ENCODE data around the gene RPTOR.
"Not testable (repeated sequence)": the region's sequence is repeated elsewhere in the genome, so short reads cannot be mapped to it uniquely, and the experiment has no call there.

RPTOR gene, protein sequence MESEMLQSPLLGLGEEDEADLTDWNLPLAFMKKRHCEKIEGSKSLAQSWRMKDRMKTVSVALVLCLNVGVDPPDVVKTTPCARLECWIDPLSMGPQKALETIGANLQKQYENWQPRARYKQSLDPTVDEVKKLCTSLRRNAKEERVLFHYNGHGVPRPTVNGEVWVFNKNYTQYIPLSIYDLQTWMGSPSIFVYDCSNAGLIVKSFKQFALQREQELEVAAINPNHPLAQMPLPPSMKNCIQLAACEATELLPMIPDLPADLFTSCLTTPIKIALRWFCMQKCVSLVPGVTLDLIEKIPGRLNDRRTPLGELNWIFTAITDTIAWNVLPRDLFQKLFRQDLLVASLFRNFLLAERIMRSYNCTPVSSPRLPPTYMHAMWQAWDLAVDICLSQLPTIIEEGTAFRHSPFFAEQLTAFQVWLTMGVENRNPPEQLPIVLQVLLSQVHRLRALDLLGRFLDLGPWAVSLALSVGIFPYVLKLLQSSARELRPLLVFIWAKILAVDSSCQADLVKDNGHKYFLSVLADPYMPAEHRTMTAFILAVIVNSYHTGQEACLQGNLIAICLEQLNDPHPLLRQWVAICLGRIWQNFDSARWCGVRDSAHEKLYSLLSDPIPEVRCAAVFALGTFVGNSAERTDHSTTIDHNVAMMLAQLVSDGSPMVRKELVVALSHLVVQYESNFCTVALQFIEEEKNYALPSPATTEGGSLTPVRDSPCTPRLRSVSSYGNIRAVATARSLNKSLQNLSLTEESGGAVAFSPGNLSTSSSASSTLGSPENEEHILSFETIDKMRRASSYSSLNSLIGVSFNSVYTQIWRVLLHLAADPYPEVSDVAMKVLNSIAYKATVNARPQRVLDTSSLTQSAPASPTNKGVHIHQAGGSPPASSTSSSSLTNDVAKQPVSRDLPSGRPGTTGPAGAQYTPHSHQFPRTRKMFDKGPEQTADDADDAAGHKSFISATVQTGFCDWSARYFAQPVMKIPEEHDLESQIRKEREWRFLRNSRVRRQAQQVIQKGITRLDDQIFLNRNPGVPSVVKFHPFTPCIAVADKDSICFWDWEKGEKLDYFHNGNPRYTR (N-terminal part only)

DNA sequence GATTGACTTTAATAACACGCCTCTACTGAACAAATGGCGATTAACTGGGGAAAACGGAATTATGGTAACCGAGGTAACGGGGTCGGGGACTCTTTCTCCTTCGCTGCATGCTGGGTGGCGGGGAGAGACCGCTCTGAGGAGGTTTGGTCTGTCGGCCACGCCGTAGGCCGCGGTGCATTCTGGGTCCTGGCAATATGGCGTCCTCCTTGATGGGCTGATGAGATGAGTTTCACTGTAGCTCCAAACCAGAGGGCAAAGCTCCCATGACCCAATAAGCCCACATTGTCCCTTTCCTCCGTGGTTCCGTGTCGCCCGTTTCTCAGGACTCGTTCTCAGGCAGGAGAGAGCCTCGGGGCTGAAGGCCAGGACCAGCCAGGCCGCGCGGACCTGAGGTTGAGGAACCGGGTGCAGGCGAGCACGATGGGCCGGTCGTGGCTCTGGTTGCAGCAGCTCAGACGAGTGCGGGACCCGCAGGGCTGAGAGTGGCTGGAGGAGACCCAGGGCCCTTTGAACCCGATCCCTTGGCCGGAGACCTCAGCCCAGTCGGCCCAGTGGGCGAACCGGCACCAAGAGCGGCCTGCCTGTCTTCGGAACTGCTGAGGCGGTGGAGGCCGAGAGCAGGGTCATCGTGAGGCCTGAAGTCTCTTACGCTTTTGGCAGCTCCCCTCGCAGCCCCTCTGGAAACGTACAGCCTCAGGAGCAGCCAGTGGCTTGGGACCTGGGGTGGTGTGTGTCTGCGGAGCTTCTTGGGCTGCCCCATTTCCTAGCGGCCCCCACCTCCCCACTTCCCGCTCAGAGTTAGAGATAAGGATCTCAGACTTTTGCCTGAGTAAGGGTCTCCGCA, at the start of gene RPTOR:
Gene RPTOR (plus strand): TSS at position 184 of the 844 bp plus-strand sequence. CDS start 792 bp downstream, outside the sequence.
- DNase-seq (ENCODE audit: low read depth, low spot score): peak; percentile 91

DNA sequence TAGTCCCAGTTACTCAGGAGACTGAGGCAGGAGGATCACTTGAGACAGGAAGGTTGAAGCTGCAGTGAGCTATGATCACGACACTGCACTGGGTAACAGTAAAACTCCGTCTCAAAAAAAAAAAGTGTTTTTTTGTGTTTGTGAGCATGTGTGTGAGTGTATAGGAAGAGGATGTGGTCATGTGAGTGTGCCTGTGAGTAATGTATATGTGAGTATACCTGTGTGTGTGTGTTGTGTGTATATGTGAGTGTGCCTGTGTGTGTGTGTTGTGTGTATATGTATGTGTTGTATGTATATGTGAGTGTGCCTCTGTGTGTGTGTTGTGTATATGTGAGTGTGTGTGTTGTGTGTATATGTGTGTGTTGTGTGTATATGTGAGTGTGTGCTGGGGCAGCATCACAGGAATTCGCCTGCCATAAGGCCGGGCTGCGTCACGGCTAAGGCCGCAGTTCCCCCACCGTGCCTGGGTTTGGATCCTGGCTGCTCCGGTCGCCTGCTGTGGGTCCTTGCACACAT, 46.9 kb upstream of the RPTOR start:
- DNase-seq (ENCODE audit: low read depth, low spot score): no peak

DNA sequence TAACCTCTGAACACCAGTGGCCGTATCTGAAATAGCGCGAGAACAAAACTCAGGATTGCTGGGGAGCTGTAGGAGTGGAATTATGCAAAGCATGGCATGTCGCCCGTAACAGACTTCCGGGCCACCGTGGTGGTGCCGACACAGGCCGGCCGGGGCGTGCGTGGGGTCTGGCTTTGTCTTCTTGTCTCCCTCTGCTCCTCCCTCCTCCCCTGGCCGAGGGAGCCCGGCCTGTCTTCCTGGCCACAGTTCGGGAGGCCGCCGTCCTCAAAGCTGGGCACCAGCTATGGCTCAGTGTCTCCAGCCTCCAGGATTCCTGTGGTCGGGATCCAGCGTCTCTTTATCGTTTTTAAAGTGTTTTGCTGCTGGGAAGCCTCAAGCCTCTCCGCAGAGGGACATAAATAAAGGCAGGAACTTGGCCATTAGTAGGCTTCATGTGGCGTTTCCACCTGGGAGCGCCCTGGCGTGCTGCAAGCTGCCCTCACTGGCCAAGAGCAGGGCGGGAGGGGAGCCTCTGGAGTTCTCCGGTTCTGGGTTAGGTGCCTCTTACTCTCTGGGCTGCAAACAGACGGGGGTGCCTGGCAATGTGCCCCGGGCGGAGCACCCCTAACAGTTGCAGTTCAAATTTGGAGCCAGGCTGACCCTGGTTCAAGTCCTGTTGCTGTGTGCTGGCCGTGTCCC, 46.3 kb upstream of the RPTOR start:
- DNase-seq (ENCODE audit: low read depth, low spot score): no peak

DNA sequence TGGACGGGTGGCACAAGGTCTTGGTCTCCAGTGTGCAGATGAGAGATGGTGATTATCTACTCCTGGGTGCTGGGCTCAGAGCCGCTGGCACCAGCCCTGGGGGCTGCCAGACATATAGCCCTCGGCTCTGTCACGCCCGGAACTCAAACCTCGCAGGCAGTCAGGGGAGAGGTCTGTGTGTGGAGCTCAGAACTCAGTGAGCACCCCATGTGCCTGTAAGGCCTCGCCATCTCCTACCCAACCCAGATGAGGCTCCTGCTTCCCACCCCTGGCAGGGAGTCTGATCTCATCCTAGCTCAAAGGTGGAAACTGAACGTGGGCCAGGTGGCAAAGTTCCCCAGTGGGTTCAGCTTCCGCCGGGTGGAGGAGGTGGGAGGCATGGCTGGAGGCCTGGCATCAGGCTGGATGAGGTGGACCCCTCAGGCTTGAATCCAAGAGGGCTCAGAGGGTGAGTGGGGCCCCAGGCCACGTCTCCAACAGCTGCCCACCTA, 45.7 kb upstream of the RPTOR start:
- DNase-seq (ENCODE audit: low read depth, low spot score): no peak

DNA sequence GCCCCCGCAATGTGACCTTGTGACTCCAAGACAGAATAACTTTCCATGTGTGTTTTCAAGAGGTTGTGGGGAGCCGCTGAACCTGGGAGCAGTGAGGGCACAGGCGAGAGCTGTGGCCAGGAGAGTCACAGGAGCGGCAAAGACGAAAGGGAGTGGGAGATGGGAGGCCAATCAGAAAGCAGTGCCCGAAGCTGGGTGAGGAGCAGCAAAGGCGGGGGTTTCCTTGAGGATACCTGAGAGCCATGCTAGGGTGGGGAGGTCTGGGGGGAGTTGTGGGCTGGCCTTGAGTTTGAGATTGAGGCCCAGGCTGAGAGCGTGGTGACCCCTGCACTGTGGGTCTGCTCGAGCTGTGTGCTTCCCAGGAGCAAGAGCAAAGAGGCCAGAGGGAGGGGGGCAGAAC, 45.1 kb upstream of the RPTOR start:
- DNase-seq (ENCODE audit: low read depth, low spot score): no peak

DNA sequence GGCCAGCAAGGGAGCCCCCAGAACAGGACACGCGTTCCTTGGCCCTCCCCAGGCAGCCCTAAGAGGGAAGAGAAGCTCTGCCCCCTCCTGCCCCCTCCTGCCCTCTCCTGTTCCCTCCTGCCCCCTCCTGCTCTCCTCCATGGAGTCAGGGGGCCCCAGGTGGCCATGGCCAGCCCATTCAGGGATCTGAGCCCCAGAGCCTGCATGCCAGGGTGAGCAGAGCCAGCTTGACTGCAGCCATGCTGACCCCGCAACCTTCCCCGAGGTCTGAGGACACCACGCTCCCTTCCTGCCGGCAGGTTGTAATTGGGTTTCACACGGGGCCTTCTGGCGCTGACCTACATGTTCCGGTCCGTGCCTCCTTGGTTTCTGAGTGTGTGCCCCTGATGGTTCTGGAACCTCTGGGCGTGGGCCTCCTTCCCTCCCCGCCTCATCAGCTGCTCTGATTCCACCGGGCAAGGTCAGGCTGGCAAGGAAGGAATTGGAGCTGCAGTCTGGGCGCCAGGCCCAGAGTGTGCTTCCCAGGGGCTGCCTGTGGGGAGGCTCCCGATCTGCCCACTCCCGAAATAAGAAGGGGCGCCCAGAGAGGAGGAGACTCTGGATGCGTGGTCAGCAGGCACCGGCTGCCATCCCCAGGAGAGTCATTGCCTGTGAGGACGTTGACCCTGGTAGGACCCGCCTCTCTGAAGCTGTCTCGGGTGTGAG, 44.5 kb upstream of the RPTOR start:
- no peak for DNase-seq (ENCODE audit: low read depth, low spot score)

DNA sequence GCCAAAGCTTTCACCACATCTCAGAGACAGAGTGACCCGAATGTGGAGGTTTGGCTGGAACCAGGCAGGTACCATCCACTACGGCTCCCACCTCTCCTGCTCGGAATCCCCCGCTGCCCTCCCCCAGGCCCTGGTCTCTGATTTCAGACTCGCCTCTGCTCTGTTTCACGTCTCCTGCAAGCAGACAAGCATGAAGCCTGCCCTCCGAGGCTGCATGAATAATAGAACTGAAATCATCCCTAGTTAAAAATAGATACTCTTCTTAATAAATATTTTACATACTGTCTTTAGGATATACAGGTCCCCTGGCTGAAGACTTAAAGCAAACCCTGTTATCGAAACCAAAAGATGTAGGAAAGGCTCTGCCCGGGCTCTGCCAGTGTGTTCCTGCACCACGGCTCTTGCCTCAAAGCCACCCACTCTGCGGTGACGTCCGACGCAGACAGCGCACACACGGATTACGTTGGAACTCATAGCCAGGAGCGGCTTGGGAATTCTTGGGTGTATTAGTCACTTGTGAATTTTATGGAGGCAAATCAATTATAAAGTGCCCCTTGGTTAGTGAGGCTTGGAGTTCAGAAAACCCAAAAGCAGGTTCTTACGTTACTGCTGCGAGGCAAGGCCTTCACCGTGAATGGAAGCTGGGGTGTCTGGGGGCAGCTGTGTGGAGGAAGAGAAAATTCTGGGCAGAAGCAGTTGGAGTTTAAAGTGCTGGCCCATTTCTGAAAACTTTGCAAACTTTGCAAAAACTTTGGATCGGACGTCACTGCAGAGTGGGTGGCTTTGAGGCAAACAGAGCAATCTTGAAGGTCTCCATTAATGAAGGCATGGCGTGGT, 42.7 kb upstream of the RPTOR start:
- no peak for DNase-seq (ENCODE audit: low read depth, low spot score)

DNA sequence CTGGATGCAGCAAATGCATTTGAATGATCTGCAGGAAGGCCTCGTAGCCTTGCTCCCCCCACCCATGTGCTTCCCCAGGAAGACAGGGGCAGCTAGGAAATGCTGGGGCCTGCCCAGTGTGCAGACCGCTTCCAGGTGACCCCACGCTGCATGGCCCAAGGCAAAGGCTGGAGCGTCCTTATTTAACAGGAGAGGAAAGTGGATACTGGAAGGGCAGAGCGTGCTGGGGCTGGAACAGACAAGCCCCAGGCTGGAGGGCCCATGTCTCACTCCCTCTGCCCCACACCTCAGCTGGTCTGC, 42.1 kb upstream of the RPTOR start:
- no peak for DNase-seq (ENCODE audit: low read depth, low spot score)

DNA sequence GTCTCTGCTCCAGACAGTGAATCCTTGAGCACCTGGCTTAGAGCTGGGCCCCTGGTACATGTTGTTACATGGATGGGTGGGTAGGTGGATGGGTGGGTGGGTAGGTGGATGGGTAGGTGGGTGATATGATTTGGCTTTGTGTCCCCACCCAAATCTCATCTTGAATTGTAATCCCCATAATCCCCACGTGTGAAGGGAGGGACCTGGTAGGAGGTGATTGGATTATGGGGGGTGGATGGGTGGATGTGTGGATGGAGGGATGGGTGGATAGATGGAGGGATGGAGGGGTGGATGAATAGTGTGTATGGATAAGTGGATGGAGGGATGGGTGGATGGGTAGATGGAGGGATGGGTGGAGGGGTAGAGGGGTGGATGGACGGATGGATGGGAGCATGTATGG, 41.6 kb upstream of the RPTOR start:
- no peak for DNase-seq (ENCODE audit: low read depth, low spot score)

DNA sequence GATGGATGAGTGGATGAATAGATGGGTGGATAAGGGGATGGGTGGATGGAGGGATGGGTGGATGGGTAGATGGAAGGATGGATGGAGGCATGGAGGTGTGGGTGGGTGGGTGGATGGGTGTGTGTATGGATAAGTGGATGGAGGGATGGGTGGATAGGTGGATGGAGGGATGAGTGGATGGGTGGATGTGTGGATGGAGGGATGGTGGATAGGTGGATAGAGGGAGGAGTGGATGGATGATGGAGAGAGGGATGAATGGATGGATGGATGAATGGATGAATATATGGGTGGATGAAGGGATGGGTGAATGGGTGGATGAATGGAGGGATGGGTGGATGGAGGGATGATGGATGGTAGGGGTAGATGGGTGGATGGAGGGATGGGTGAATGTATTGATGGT, 40.7 kb upstream of the RPTOR start:
- DNase-seq (ENCODE audit: low read depth, low spot score): no peak

DNA sequence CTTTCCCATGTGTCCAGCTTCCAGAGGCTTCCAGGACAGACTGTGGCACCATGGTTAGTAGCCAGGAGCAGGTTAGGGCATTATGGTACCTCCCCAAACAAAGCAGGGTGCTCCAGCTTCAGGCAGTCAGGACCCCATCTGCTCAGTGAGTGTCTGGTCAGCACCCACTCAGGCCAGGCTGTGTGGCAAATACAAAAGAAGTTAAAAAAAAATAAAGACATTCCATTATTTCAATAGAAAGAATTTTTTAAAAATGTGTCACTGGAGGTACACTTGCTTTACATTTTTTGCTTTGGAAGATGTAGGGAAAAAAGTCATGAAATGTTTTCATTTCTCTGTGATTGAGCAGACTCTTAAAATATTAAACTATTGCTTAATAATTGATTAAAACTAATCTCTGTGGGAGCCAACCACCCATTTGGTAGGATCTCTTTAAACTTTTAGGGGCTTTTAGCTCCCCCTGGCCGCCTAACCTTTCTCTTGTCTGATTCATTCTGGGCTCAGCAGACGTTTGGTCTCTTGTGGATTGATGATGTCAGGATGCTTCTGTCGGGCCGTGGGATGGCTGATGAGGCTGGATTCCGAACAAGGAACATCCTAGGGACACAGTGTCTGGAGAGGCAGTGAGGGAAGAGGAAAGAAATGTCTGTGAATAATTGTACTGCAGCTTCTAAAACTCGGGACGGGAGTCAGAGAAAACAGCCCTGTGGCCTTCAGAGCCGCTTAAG, 39.8 kb upstream of the RPTOR start:
- DNase-seq (ENCODE audit: low read depth, low spot score): no peak

DNA sequence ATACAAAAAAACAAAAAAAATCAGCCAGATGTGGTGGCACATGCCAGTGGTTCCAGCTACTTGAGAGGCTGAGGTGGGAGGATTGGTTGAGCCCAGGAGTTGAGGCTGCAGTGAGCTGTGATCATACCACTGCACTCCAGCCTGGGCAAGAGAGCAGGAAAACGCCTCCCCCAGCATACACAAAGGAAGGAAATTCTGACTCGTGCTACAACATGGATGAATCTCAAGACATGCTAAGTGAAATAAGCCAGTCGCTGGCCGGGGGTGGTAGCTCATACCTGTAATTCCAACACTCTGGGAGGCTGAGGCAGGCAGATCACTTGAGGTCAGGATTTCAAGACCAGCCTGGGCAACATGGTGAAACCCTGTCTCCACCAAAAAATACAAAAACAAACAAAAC, 37.5 kb upstream of the RPTOR start:
- DNase-seq (ENCODE audit: low read depth, low spot score): not testable (repeated sequence)

DNA sequence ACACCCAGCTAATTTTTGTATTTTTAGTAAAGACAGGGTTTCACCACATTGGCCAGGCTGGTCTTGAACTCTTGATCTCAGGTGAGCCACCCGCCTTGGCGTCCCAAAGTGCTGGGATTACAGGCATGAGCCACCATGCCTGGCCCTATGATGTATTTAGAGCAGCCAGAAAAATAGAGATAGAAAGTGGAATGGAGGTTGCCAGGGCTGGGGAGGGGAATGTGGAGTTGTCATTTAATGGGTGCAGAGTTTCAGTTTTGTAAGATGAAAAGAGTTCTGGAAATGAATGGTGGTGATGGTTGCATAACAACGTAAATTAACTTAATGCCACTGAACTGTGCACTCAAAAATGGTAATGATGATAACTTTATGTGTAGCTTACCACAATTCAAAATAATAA, 36.7 kb upstream of the RPTOR start:
- DNase-seq (ENCODE audit: low read depth, low spot score): no peak

DNA sequence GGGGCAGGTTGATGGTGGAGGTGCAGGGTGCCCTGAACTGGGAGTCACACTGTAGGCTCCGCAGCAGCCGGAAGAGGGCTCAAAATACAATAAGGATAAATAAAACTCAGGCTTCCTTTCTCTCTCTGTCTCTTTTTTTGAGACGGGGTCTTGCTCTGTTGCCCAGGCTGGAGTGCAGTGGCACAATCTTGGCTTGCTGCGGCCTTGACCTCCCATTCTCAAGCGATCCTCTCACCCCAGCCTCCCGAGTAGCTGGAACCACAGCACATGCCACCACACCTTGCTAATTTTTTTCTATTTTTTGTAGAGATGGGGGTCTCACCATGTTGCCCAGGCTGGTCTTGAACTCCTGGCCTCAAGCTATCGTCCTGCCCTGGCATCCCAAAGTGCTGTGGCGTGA, 35.3 kb upstream of the RPTOR start:
- no peak for DNase-seq (ENCODE audit: low read depth, low spot score)

DNA sequence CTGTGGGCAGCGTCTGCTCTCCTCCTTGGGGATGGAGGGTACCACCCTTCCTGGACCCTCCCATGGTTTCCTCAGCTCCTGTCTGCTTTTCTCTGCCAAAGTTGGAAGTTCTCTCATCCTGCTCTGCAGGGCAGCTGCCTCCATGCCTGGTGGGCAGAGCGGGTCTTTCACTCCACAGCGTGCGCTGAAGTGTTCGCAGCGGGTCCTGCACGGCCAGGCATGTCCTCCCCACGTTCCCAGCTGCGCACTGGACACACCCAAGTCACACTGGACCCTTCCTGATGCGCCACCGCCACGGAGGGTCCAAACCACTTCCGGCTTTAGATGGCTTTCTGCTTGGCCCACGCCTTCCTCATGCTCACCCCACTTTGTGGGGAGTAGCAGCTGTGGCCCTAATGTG, 34.5 kb upstream of the RPTOR start:
- DNase-seq (ENCODE audit: low read depth, low spot score): no peak

DNA sequence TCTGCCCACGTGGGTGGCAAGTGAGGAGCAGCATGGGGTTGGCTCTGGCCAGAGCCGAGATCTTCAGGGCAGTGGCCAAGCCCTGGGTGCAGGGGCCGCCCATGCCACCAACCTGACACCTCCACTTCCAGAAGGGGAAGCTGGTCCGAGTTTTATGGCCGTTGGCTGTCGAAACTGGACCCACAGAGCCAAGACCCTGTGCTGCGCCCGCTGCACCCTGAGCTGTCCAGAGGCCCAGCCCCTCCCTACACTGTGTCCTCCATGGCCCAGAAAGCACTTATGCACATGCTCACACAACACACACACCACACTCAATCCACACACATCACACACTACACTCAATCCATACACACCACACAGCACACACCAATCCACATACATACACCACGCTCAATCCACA, 33.9 kb upstream of the RPTOR start:
- no peak for DNase-seq (ENCODE audit: low read depth, low spot score)

DNA sequence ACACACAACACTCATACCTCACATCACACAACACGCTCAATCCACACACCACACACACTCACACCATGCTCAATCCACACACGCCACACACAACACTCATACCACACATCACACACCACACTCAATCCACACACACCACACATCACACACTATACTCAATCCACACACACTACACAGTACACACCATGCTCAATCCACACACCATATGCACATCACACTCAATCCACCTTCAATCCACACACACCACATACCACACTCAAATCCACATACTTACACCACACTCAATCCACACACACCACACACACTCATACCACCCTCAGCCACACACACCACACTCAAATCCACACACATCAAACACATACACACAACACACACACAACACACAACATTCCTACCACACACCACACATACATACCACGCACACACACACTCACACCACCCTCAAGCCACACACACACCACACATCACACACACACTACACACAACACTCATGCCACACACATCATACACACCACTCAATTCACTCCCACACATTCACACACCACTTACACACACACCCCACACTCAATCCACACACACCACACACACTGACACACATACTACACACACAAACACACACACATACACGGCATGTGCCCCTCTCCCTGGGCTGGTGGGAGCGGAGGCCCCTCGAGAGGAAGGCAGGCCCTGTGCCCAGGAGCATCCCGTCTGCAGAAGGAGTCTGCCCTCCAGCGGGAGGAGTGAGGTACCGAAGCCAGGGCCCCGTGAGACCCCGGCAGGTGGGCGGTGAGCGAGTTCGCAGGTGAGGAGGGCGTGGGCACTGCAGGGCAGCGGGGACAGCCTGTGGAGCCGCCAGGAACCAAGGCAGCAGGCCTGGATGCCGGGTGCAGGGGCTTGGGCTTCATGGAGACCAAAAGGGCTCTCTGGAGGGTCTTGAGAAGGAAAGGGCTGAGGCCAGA, 33.1 kb upstream of the RPTOR start:
- DNase-seq (ENCODE audit: low read depth, low spot score): peak; percentile 36
